ENCODE data around the gene LAIR1.

Gene LAIR1

GRCh38 chr19:54319892-54320670 is 44.6 kb downstream of the LAIR1 start:
- no peak for TF ChIP-seq CTCF (IDR thresholded peaks at IDR 0.05; ENCODE audit: borderline replicate concordance, insufficient read depth, low read depth, low read length)
- no peak overlapping the region for H3K4me3 ChIP-seq (ENCODE audit: low read depth, low read length)

GRCh38 chr19:54319049-54319448 is 45.7 kb downstream of the LAIR1 start:
- no peak overlapping the region for H3K4me3 ChIP-seq (ENCODE audit: low read depth, low read length)
- TF ChIP-seq CTCF (IDR thresholded peaks at IDR 0.05; ENCODE audit: borderline replicate concordance, insufficient read depth, low read depth, low read length): no peak

- no peak for TF ChIP-seq CTCF (IDR thresholded peaks at IDR 0.05; ENCODE audit: borderline replicate concordance, insufficient read depth, low read depth, low read length)
Measured at GRCh38 chr19:54317965-54318240, 46.8 kb downstream of the LAIR1 start.

GRCh38 chr19:54317108-54317964 is 47.4 kb downstream of the LAIR1 start:
- TF ChIP-seq CTCF (IDR thresholded peaks at IDR 0.05; ENCODE audit: borderline replicate concordance, insufficient read depth, low read depth, low read length): no peak
- H3K4me3 ChIP-seq (ENCODE audit: low read depth, low read length): no peak overlapping the region

More at GRCh38 chr19:54317965-54318240, 46.8 kb downstream of the LAIR1 start:
- H3K4me3 ChIP-seq (ENCODE audit: low read depth, low read length): no peak overlapping the region

- TF ChIP-seq CTCF (IDR thresholded peaks at IDR 0.05; ENCODE audit: borderline replicate concordance, insufficient read depth, low read depth, low read length): no peak
- H3K4me3 ChIP-seq (ENCODE audit: low read depth, low read length): no peak overlapping the region
Measured at GRCh38 chr19:54316746-54317107, 48.0 kb downstream of the LAIR1 start.

GRCh38 chr19:54315956-54316355 is 48.8 kb downstream of the LAIR1 start:
- H3K4me3 ChIP-seq (ENCODE audit: low read depth, low read length): no peak overlapping the region
- TF ChIP-seq CTCF (IDR thresholded peaks at IDR 0.05; ENCODE audit: borderline replicate concordance, insufficient read depth, low read depth, low read length): no peak

Measured in GM12875 (cell line).